Stimulated activated CD4-positive, alpha-beta T cell treated with anti-CD3 and anti-CD28 coated beads, Interleukin-4, amount 100 ng/mL, for 48 hours (primary cell): ENCODE results near the gene PHF14.

Experiments
- DNase-seq, 2 donors: peaks; one replicate each; pipeline ENCODE4 v3.0.0-alpha.2; 2020; ENCODE audit warnings: low read depth in 2 of 2

The PHF14 gene

GRCh38 chr7:11170863-11171568 lies 197.3 kb downstream of the PHF14 start:
- no peak for DNase-seq

- DNase-seq = no peak
Observed at GRCh38 chr7:11171569-11172192, 198.0 kb downstream of the PHF14 start.

DNA sequence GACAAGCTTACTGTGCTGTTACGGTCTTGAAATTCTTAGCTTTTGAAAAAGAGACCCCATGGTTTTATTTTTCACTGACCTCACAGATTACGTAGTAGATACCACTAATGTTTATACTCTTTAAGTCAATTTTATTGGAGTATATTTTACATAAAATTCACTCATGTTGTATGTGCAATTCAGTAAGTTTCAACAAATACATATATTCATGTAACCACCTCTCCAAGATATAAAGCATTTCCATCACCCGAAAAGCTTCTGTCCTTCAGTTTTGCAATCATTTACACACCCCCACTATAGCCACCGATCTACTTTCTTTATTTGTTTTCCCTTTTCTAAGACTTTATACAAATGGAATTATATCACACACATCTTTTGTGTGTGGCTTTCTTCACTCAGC lies 199.2 kb downstream of the PHF14 start:
- no peak for DNase-seq

GRCh38 chr7:11175371-11175770 lies 201.7 kb downstream of the PHF14 start:
- no peak for DNase-seq

DNA sequence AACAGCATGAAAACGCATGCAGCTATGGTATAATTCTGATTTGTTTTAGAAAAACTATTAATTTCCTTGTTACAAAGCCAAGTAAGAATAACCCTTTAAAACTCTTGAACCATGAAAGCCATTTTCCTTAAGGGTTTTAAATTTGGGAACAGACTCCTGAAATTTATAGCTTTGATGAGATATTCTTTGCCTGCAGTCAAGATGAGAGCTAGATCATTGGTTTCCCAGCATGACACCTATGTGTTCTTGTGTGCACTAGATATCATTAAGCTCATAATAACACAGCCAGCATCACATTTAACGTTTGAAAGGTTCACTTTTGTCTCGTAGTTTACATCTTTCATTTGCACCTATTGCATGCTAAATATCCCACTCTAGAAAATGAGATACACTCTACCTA lies 202.2 kb downstream of the PHF14 start:
- DNase-seq = no peak

GRCh38 chr7:11176985-11177555 lies 203.4 kb downstream of the PHF14 start:
- DNase-seq = no peak

DNA sequence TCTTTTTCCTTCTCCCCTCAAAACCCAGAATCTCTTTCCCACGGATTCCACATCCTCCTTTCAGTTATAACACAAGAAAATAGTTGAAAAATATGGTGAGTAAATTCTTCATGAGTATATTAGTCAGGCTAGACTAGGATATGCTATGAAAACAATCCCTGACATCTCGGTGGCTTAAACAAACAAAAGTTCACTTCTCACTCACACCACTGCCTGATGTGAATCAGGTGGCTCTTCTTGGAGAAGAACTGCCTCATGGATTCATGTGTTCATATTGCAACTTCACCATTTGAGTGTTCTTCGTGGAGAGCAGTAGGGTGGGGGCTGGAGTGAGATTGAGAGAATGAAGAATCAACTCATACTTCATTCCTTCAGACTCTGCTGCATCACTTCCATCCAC lies 204.1 kb downstream of the PHF14 start:
- no peak for DNase-seq

- DNase-seq = no peak
Observed at GRCh38 chr7:11181590-11181989, 207.9 kb downstream of the PHF14 start.

GRCh38 chr7:11182736-11183135 lies 209.1 kb downstream of the PHF14 start:
- no peak for DNase-seq

GRCh38 chr7:11185179-11185815 lies 211.6 kb downstream of the PHF14 start:
- DNase-seq = no peak

GRCh38 chr7:11188529-11189310 lies 215.0 kb downstream of the PHF14 start:
- no peak for DNase-seq

DNA sequence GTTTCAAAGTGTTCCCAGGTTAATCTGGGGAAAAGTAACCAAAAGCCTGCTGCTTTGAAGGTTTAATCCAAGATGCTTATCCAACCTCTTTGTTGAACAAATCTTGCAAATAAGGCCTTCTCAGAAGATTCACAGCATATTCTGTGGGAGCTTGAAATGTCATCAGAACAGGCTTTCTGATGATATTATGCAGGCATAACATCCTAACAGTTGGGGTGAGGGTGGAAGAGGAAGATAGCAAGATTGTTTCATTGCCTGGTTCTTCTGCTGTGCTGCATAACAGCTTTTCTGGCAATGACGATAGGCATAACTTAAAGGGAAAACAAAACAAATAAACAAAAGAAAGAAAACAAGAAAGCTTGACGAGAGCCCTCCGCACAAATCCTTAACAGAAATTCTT lies 217.4 kb downstream of the PHF14 start:
- DNase-seq = no peak

DNA sequence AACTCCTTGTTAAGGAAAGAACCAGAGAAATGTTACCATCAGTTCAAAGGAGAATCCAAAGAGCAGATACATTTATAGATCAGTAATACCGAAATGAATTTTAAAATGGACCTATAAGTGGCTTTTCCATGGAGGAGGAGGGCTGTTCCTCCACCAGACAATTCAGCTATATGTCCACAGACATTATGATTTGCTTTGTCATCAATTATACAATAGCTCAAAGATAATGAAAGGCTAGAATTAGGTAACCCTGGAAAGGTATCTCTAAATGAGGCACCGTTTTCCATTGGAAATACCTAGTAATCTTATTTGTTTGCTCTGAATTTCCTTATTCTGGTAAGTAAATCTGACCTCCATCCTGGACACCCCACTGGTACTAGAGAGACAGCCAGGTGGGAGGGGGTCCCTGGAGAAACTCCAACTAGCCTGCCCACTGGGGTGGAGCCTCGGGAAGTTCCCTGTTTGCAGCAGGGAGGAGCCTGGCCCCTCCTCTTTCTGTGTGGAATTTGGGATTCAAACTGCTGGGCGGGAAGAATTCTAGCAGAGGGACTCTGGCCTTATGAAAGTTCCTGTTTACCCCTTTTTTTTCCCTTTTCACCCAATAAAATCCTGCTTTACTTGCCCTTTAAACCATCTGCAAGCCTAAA lies 218.0 kb downstream of the PHF14 start:
- DNase-seq = no peak

DNA sequence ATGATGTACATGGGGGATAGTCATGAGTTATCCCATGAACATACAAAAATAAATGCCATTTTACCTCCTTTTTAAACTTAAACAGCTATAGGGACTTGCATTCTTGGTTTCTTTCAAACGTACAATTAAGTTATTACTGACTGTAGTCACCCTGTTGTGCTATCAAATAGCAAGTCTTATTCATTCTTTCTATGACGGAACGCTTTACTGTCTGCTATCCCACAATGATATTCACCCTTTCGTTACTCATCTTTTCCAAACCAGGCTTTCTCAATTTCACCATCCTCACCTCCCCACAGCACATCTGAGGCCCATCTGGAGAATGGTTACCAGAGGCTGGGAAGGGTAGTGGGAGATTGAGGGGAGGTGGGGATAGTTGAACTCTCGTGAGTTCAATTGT lies 218.8 kb downstream of the PHF14 start:
- DNase-seq = no peak

DNA sequence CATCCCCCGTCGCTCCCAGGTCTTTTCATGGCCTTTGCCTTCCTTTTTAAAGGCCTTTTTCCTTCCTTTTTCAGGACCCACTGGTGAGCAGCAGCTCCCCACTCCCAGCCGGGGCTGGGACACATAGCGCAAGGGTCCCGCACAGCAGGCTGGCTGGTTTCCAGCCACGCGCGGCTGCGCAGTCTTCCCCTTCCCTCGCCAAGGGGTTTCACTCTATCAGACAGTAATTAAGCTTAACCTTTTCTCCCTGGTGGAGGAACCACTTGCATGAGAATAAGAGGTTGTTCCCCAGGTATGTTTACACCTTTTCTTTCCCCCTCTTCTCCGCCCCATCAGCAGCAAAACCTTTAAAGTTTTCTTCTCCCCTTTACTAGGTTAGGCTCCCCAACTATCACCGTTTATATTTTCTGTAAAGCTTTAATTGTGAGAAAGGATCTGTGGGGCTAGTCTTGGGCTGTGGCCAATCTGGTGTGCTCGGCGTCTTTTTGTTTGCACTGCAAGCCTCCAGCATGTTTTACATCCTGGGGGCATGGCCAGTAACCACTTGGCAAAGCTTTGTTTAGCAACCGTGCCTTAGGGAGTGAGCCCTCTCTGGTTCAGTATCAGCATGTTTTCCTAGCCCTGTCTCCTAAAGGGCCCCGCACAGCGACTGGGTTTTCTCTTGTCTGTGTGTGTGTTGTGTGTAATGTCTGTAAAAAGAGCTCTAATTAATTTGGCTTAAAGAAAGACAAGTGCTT lies 219.6 kb downstream of the PHF14 start:
- DNase-seq = no peak

DNA sequence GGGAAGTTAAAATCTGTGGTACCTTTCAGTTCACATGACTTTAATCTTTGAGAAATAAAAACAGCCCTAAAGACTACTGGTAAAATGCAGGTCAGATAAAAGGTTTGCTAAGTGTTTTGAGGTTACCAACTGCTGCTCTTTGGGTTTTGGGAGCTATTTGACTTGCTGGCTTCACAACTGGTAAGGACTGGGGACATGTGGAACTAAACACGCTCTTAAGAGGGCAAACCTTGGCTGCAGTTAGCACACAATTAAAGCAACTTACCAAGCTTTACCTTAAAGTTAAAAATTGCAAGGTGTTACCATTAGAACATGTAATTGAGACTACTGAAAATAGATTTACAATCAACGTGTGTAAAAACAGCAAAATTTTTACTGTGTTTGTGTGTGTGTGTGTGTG lies 220.2 kb downstream of the PHF14 start:
- no peak for DNase-seq

- DNase-seq = no peak
Observed at GRCh38 chr7:11194492-11194891, 220.8 kb downstream of the PHF14 start.

- DNase-seq = no peak
Observed at GRCh38 chr7:11195502-11195901, 221.8 kb downstream of the PHF14 start.

- no peak for DNase-seq
Observed at GRCh38 chr7:11196143-11196542, 222.5 kb downstream of the PHF14 start.

GRCh38 chr7:11203224-11203623 lies 229.6 kb downstream of the PHF14 start:
- no peak for DNase-seq

DNA sequence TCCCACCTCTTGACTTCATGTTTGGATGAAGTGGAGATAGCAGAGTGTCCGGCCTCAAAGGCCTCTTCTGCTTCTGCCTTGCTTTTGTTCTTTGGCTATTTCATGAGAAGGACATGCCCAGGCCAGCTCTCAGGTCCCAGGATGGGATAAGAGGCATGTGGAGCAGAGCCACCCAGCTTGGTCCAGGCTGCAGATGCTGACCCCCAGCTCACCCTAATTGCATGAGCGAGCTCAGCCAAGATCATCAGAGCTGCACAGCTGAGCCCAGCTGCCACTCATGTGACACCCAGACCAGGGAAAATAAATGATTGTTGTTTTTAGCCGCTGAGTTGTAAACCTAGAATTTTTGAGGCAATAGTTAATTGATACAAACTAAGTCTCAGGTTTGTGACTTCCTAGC lies 230.0 kb downstream of the PHF14 start:
- DNase-seq = no peak
